RWPE2 (cell line): ENCODE results near the gene BRMS1.

Source experiments
- ATAC-seq: fragments of 200-7000 bp; cut with Tn5 transposase; 3 replicates; pipeline ENCODE4 v1.9.1; 2021; ENCODE audit warnings: low read depth
- DNase-seq: peaks from one replicate; pipeline ENCODE4 v3.0.0-alpha.2; 2020; ENCODE audit warnings: low spot score
- H3K27ac ChIP-seq: fragments of 450-650 bp; 2 replicates; pipeline ENCODE4 v1.5.1; 2017; ENCODE audit warnings: mild to moderate bottlenecking; ENCODE audit not compliant: poor library complexity, severe bottlenecking
- H3K27me3 ChIP-seq: fragments of 250-450 bp; sonication (Bioruptor Pico); 2 replicates; pipeline ENCODE4 v1.5.1; 2021; ENCODE audit warnings: mild to moderate bottlenecking, moderate library complexity; ENCODE audit not compliant: insufficient read depth, poor library complexity, severe bottlenecking
- H3K36me3 ChIP-seq: fragments of 250-450 bp; sonication (Bioruptor Pico); 2 replicates; pipeline ENCODE4 v1.5.1; 2020; ENCODE audit warnings: low read depth, mild to moderate bottlenecking, moderate library complexity
- H3K4me1 ChIP-seq: fragments of 250-450 bp; sonication (Bioruptor Pico); 2 replicates; pipeline ENCODE4 v1.5.1; 2021; ENCODE audit warnings: mild to moderate bottlenecking, moderate library complexity; ENCODE audit not compliant: insufficient read depth, poor library complexity, severe bottlenecking
- H3K4me3 ChIP-seq: fragments of 250-450 bp; sonication (Bioruptor Pico); 2 replicates; pipeline ENCODE4 v1.5.1; 2021; ENCODE audit warnings: mild to moderate bottlenecking, moderate library complexity; ENCODE audit not compliant: severe bottlenecking
- H3K9me3 ChIP-seq: fragments of 250-450 bp; sonication (Bioruptor Pico); 2 replicates; pipeline ENCODE4 v1.5.1; 2021; ENCODE audit warnings: mild to moderate bottlenecking, moderate library complexity; ENCODE audit not compliant: severe bottlenecking
- CTCF ChIP-seq: fragments of 450-650 bp; IDR thresholded peaks from one replicate; pipeline ENCODE4 v1.5.1; 2017; ENCODE audit warnings: mild to moderate bottlenecking, moderate library complexity; ENCODE audit not compliant: poor library complexity, severe bottlenecking

The BRMS1 gene

GRCh38 chr11:66315498-66315885 lies 29.4 kb downstream of the BRMS1 start:
- Histone ChIP-seq H3K4me3 (no peak overlapping the region), H3K4me1 (peaks cover 6% of the 10 kb centered on the region), H3K36me3 (no peaks in the 10 kb centered on the region), H3K27ac (no peak overlapping the region), H3K9me3 (peaks cover 3% of the 10 kb centered on the region), H3K27me3 (no peaks in the 10 kb centered on the region)
- ATAC-seq (no peak), DNase-seq (no peak)
- no peak for TF ChIP-seq CTCF

GRCh38 chr11:66314561-66315497 lies 30.1 kb downstream of the BRMS1 start:
- DNase-seq (no peak), ATAC-seq (no peak)
- Histone ChIP-seq H3K27ac (no peak overlapping the region), H3K4me1 (peaks cover 6% of the 10 kb centered on the region), H3K27me3 (no peaks in the 10 kb centered on the region), H3K9me3 (peaks cover under 1% of the 10 kb centered on the region), H3K36me3 (no peaks in the 10 kb centered on the region), H3K4me3 (no peak overlapping the region)
- TF ChIP-seq CTCF, result no peak

GRCh38 chr11:66314186-66314501 lies 30.8 kb downstream of the BRMS1 start:
- H3K9me3 ChIP-seq, result no peaks in the 10 kb centered on the region
- no peaks in the 10 kb centered on the region for H3K27me3 ChIP-seq
- no peaks in the 10 kb centered on the region for H3K36me3 ChIP-seq
- no peak for TF ChIP-seq CTCF
- H3K27ac ChIP-seq, result no peak overlapping the region
- no peak for DNase-seq
- peaks cover 6% of the 10 kb centered on the region for H3K4me1 ChIP-seq
- no peak overlapping the region for H3K4me3 ChIP-seq
- ATAC-seq, result no peak

GRCh38 chr11:66313321-66314185 lies 31.4 kb downstream of the BRMS1 start:
- H3K4me1 ChIP-seq, result peaks cover 6% of the 10 kb centered on the region
- DNase-seq, result peak; percentile 68
- H3K36me3 ChIP-seq, result no peaks in the 10 kb centered on the region
- H3K9me3 ChIP-seq, result no peaks in the 10 kb centered on the region
- no peak for TF ChIP-seq CTCF
- no peaks in the 10 kb centered on the region for H3K27me3 ChIP-seq
- H3K4me3 ChIP-seq, result peak overlapping the region; percentile 18
- peak overlapping the region; percentile 42 for H3K27ac ChIP-seq
- no peak for ATAC-seq
